GM19452 (cell line): Measurements from ENCODE around the gene RPS15A.
"Not testable (repeated sequence)": the region's sequence is repeated elsewhere in the genome, so short reads cannot be mapped to it uniquely, and the experiment has no call there.

Source experiments
- ATAC-seq: cut with Tn5 transposase; IDR thresholded peaks from one replicate; pipeline ENCODE4 v1.9.1; 2021; ENCODE audit not compliant: unreplicated experiment

RPS15A gene

GRCh38 chr16:18797746-18798145 is 7.6 kb upstream of the RPS15A start:
- ATAC-seq, result no peak

DNA sequence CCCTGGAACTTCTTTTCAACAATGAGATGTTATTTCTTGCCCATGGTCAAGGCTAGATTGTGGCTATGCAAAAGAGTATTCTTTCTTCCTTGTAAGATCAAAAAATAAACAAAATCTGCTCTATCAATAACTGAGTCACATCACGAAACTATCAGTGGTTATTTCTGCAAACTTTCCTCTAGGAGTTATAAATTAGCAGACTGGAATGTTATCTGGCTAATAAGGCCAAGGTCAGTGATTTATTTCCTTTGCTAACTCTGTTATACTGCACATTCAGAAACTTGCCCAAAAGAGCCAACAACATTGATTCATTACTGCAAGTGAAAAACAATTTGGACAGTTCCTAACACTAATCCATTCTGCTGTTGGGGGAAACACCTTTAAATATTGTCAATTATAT is 6.2 kb upstream of the RPS15A start:
- no peak for ATAC-seq

DNA sequence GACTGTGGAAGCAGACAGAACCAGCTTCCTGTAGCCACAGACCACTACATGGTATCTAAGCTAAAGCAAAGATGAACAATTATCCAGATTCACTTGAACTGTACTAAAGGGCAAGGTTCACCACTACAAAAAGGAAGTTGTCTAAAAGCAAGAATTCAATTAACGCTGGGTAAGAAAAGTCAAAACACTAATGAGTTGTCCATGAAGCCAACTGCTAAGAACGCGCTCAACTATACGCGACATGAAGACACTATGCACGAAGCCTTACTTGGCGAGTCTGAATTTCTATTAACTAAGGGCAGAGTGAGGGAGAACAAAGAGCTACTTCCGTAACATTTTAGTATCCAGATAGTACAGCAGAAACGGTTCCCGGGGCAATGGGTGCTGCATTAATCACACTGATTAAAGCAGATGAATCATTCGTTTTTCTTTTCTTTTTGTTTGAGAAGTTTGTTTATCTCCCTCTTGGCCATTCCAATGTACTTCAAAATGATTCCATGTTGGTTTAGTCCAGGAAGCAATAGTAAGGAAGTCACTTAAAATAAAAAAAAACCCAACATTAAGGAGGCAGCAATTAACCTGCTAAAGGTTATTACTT is 2.8 kb upstream of the RPS15A start:
- no peak for ATAC-seq

GRCh38 chr16:18789515-18789849 is 652 bp downstream of the RPS15A start:
- no peak for ATAC-seq

GRCh38 chr16:18788828-18789514 is 1.2 kb downstream of the RPS15A start:
- ATAC-seq, result no peak

- ATAC-seq, result no peak
Observed at GRCh38 chr16:18784917-18785623, 5.1 kb downstream of the RPS15A start.

GRCh38 chr16:18783430-18784341 is 6.4 kb downstream of the RPS15A start:
- ATAC-seq, result no peak

DNA sequence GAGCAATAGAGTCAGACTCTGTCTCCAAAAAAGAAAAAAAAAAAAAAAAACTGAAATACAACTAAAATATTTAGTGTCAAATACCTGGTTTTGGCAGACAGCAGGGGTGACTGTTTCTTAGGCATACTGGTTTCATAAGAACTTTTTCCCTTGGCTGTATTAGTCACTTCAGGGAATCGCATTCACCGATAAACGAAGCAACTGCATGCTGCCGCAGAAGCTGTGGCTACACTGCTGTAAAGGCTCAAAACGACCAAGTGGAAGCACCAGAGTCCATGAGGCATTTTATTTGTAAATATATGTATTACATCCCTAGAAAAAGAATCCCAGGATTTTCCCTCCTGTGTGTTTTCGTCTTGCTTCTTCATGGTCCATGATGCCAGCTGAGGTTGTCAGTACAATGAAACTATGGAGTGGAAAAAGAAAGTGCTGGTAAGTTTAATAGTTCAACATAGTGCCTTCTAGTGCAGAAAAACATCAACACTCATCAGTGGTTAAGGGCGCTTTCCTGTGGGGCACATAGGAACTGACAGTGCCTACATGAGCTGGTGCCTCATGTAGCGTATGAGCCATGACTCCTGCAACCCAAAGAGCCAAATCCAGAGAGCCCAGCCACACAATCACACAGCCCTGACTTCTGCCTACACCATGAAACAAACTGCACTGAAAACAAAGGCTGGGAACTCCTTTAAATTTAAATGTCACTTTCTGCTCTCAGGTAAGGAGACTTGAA is 7.3 kb downstream of the RPS15A start:
- ATAC-seq, result no peak

DNA sequence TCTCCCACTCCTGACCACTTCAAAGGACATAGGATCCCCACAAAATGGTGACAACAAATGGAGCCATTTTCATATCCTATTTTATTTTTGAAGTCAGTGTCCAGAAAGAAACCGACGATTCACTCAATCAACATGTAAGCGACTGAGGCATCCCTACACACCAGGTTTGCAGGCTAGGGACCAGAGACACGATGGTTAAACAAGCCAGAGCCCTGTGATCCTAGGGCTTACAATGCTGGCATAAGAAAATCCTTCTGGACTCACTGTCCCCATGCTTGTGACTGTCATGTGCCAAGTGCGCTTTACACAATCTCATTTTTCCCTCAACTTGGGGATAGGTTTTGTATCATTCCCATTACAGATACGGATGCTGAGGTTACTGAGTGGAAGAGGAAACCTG is 8.9 kb downstream of the RPS15A start:
- ATAC-seq, result not testable (repeated sequence)

GRCh38 chr16:18780460-18781026 is 9.6 kb downstream of the RPS15A start:
- not testable (repeated sequence) for ATAC-seq

- ATAC-seq, result not testable (repeated sequence)
Observed at GRCh38 chr16:18777664-18778063, 12.5 kb downstream of the RPS15A start.

DNA sequence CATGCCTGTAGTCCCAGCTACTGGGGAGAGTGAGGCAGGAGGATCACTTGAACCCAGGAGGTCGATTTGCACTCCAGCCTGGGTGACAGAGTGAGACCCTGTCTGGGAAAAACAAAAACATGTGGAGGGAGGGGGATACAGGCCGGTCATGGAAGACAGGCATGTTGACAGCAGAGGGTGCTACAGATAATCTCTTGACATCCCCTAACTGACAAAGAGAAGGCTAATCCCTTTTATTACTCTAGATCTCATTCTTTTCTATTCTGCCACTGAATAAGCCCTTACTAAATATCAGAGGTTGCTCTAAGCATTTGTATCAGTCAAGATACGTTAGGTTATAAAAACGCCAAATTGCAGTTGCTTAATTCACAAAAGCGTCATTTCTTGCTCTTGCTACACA is 13.8 kb downstream of the RPS15A start:
- ATAC-seq, result not testable (repeated sequence)

DNA sequence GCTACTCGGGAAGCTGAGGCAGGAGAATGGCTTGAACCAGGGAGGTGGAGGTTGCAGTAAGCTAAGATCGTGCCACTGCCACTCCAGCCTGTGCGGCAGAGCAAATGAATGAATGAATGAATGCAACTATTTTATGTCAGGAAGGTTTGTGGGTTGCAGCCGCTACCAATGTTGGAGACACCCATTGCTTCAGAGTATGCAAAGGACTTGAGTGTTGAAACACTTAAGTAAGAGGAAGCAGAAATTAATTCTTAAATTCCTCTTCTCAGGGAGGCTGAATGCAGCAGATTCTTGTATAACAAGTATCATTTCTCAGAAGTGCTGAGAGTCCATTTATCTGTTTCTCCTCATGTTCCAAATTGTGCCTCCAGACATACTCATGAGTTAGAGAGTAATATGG is 15.5 kb downstream of the RPS15A start:
- ATAC-seq, result not testable (repeated sequence)

GRCh38 chr16:18772171-18772570 is 18.0 kb downstream of the RPS15A start:
- ATAC-seq, result not testable (repeated sequence)

GRCh38 chr16:18770336-18770962 is 19.7 kb downstream of the RPS15A start:
- ATAC-seq, result not testable (repeated sequence)

DNA sequence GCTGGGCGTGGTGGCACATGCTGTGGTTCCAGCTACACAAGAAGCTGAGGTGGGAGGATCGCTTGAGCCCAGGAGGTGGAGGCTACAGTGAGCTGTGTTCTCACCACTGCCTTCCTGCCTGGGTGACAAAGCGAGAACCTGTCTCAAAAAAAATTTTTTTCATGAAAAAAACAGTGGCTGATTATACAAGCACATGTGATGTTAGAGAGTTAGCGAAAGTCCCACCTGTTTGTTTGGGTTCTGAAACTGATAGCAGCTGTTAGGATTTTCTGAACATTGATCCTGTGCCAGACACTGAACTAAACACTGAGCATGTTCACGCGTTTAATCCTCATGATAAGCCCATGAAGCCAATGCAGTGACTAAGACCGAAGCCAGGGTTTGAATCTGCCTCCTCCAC is 22.9 kb downstream of the RPS15A start:
- ATAC-seq, result peak; percentile 66

DNA sequence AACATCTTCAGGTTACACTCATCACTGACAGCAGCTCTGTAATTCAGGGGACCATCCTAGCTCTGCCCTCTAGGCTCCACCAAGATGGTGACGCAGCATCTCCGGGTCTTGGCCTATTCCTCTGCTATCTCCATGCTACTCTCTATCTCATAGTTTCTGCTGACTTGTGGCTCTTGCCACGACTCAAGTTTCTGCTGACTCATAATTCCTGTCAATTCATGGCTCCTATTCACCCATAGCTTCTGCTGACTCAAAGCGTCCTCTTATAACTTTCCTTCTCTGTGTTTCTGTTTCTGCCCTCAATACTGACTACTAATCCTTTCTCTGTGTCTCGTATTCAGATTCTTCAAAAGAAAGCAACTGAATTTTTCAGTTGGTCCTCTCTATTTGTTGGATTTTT is 27.4 kb downstream of the RPS15A start:
- peak; percentile 47 for ATAC-seq

- ATAC-seq, result peak; percentile 52
Observed at GRCh38 chr16:18759598-18760520, 30.3 kb downstream of the RPS15A start.
